HG03521 (cell line): ENCODE measurements around the gene KCNC4.

Experiments
- ATAC-seq: cut with Tn5 transposase; IDR thresholded peaks from one replicate; pipeline ENCODE4 v1.9.1; 2021; ENCODE audit warnings: mild to moderate bottlenecking, moderate library complexity; ENCODE audit not compliant: unreplicated experiment

KCNC4 gene

GRCh38 chr1:110250749-110251148 is 40.6 kb downstream of the KCNC4 start:
- ATAC-seq: no peak

- no peak for ATAC-seq
Measured at GRCh38 chr1:110253213-110253612, 43.1 kb downstream of the KCNC4 start.

- no peak for ATAC-seq
Measured at GRCh38 chr1:110254604-110255391, 44.7 kb downstream of the KCNC4 start.

GRCh38 chr1:110255392-110255787 is 45.3 kb downstream of the KCNC4 start:
- ATAC-seq: no peak

GRCh38 chr1:110258734-110259133 is 48.6 kb downstream of the KCNC4 start:
- ATAC-seq: no peak

GRCh38 chr1:110259770-110260169 is 49.7 kb downstream of the KCNC4 start:
- no peak for ATAC-seq
